A172 (cell line): ENCODE data around the gene GTF3C2. TPM values are rescaled to one million over a fixed set of nuclear protein-coding genes. Genes with fewer than 3 reads are reported as not detected.
"Not testable (repeated sequence)": the region's sequence is repeated elsewhere in the genome, so short reads cannot be mapped to it uniquely, and the experiment has no call there.

Source experiments
- DNase-seq: peaks from one replicate; pipeline ENCODE4 v3.0.0-alpha.2; 2015; ENCODE audit warnings: low spot score
- total RNA-seq: library from RNA; depleted of rRNA; stranded (reverse); fragments of >200 nt; shearing (Covaris generic); gene quantifications from 2 replicates; pipeline ENCODE4 v1.2.3, GENCODE V29; 2014

GTF3C2 gene
- total RNA-seq, 1 experiment from 2014 or later = 67.8 TPM

- DNase-seq = peak; percentile 55
Observed at GRCh38 chr2:27370816-27371620, 14.5 kb upstream of the GTF3C2 start.

- DNase-seq = peak; percentile 99
Observed at GRCh38 chr2:27370026-27370815, 13.7 kb upstream of the GTF3C2 start, which contains the start of the genes EIF2B4 and SNX17. EIF2B4 (minus strand) TSS chr2:27370338; CDS start chr2:27370314, 24 bp downstream. SNX17 (plus strand) TSS chr2:27370616; CDS start chr2:27370744, 128 bp downstream.

DNA sequence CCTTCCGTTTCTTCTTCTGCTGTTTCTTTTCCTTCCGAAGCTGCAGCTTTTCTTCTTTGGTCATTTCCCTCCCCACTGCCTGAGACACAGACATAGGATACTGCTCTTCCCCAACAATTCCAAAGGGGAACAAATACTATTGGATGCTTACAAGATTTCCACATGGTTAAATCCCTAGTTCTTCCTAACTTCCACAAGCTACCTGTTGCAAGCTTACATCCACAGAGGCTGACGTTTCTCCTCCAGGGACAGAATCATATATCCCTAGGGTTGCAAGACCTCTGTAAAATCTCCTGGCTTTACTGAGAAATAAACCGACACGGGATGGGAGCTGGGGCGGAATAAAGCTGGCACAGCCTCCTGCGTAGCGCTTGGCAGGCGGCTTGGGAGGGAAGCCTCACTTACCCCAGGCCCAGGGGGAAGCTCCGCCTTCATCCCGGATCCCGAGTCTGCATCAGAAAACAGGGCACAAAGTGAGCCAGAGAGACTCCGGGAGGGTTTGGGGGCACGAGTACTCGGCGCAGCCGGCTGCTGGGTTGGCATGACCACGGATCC, 13.0 kb upstream of the GTF3C2 start:
- peak; percentile 43 for DNase-seq

DNA sequence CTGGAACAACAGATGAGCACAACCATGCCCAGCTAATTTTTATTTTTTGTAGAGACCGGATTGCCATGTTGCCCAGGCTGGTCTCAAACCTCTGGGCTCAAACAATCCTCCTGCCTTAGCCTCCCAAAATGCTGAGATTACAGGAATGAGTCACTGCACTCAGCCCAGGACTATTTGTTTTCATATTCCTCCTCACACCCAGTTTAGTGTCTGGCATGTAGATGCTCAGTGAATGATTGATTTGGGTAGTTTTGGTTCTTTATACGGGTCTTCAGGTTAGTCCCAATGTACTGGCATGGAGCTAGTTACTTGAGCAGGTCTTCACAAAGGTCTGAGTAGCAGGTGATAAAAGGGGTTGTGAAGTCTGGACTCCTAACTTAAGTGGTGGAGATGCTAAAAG, 7.4 kb upstream of the GTF3C2 start:
- DNase-seq = no peak

DNA sequence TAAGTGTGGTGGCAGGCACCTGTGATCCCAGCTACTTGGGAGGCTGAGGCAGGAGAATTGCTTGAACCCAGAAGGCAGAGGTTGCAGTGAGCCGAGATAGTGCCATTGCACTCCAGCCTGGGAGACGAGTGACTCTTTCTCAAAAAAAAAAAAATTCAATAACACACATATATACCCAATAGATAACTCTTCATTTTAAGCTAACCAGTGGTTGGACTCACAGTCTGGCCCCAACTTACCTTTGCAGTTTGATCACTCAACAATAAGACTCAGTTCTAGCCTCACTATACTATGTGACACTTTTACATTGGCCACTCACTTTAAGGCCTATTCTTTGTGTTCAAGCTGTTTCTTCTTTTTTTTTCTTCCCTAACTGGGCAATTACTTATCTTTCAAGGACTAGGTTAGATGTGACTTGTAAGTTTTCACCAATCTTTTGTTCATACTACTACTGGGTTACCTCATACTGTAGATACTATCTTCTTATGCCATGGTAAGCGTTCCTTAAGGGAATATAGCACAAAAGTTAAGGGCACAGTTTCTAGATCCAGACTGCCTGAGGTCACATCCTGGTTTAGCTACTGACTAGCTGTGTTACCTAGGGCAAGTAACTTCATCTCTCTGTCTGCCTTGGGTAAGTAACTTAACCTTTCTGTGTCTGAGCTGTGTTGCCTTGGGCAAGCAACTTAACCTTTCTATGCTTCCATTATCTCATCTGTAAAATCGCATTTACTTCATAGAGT, 6.3 kb upstream of the GTF3C2 start:
- DNase-seq = no peak

DNA sequence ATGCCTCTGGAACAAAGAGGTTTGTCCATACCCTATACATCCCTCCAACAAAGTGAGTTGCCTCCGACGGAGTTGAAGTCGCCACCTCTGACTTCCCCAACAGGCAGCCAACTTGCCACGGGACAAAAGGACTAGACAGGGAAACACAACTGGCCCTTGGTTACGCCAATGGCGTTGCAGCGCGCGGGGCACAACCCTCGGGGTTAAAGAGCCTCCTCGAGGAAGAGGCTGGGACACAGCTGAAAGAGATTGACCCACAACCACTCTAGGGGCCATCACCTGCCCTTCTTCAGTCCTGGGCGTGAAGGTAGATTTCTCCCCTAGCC, 545 bp downstream of the GTF3C2 start:
- peak; percentile 66 for DNase-seq

- DNase-seq = no peak
Observed at GRCh38 chr2:27354597-27354927, 2.0 kb downstream of the GTF3C2 start.

DNA sequence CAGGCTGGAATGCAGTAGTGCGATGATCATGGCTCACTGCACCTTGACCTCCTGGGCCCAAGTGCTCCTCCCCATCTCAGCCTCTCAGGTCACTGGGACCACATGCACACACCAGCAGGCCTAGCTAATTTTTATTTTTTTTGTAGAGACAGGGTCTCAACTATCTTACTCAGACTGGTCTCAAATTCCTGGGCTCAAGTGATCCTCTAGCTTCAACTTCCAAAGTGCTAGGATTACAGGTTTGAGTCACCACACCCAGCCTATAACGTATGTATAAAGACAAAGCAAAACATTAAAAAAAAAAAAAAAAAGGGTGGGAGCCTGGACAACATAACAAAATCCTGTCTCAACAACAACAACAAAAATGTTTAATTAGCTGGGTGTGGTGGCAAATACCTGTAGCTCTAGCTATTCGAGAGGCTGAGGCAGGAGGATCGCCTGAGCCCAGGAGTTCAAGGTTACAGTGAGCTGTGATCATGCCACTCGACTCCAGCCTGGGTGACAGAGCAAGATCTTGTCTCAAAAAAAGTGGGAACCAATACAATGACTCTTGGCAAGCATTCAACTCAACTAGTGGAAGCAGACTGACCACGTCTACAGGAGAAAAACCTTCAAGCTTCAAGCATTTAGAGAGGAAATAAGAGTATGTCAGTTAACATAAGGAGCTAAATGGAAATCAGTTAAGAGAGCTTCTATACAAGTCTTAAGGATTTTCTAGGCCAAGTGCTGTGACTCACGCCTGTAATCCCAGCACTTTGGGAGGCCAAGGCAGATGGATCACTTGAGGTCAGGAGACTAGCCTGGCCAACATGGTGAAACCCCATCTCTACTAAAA, 2.6 kb downstream of the GTF3C2 start:
- DNase-seq = no peak

DNA sequence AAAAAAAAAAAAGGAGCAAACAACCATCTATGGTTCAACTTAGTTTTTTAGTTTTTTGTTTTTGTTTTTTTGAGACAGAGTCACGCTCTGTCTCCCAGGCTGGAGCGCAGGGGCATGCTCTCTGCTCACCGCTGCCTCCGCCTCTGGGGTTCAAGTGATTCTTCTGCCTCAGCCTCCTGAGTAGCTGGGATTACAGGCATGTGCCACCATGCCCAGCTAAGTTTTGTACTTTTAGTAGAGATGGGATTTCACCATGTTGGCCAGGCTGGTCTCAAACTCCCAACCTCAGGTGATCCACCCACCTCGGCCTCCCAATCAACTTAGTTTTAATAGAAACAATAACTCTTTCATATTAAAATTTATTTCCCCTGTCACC, 3.2 kb downstream of the GTF3C2 start:
- not testable (repeated sequence) for DNase-seq

DNA sequence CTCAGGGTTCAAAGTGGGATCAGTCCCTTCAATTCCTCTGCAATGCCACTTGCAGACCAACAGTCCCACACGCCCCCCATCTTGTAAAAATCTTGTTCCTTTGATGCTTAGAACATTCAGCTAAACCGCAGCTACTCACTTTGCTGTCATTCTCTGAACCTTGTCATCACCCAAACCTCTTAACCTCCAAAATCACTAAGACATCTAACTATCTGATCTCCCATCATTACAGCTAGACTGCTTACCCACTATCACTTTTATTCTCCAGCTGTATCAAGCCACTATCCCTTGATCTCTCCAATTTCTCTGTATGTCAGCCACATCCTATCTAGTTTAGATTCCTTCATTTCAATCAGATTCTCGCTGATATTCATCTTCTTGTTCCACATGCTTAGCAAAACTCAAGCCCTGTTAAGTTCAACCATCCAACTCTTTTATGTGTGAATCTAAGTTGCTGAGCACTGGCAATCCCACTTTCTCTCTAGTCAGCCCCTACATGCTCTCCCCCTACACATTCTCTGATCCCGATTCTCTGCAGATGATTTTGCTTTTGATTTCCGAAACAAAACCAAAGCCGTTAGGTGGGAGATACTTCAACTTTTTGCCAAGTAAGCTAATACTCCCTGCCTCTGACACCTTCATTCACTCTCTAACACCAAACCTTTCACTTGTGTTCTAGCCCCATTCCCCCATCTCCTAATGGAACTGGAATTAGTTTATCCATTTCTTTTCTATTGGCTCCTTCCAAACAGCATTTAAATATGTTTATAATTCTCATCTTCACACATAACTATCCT, 4.6 kb downstream of the GTF3C2 start:
- DNase-seq = no peak

DNA sequence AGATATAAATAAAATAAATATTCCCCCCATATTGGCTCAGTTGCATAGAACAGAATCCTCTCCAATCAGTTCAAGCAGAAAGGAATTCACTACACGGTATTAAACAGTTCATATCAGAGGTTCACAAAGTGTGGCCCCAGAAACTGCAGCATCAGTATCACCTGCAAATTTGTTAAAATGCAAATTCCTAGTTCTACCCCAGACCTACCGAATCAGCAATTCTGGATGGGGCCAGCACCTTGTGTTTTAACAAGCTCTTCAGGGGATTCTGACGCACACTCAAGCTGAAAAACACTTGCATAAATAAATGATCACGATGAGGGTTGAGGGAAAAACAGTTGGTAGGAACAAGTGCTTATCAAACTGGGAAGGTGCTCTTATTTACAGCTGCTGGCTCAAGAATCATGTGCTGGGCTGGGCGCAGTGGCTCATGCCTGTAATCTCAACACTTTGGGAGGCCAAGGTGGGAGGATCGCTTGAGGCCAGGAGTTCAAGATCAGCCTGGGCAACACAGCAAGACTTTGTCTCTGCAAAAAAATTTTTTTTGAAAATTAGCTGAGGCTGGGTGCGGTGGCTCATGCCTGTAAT, 6.4 kb downstream of the GTF3C2 start:
- DNase-seq = no peak

DNA sequence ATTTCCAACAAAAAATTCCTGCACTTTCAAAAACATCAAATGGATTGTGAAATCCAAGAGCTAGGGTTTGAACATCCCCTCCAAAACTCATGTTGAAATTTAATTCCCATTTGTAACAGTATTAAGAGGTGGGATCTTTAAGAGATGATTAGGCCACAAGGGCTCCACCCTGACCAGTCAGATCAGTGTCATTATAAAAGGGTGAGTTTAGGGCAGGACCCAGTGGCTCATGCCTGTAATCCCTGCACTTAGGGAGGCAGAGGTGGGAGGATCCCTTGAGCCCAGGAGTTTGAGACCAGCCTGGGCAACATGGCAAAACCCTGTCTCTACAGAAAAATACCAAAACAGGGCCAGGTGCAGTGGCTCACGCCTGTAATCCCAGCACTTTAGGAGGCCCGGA, 8.9 kb downstream of the GTF3C2 start:
- no peak for DNase-seq

- no peak for DNase-seq
Observed at GRCh38 chr2:27336173-27336572, 20.4 kb downstream of the GTF3C2 start.

DNA sequence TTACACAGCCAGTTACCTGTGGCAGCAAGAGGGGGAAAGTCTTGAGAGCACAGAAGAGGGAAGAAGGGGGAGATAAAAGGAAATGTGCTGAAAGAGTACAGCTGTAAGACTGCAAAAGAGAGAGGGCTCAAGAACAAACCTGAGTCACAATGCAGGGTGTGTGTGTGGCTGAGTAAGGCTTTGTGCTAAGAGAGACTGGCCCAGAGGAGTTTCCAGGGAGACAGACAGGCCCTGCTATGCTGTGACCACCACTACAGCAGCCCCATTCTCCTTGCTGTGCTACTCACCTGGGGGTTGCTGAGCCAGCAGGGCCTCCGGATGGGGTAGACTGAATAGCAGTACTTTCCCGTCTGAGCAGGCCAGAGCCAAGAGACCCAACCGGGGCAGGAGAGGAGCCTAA, 21.3 kb downstream of the GTF3C2 start:
- DNase-seq = no peak

DNA sequence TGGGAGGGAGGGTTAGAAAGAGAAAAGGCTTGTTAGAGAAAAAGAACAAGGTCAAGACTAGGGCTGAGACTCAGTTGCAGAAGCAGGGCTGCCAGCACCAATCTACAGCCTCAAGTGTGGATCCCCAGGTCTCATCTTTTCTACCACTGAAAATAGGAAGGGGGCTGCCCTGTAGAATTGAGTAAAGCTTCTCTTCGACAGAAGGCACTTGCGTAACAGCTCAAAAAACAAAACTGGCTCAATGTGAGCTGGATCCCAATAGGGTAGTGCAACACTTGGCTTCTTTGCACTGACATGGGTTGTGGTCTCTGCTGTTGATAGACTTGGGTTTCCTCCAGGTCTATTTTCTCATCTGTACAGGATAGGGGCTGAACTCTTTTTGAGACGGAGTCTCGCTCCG, 31.8 kb downstream of the GTF3C2 start:
- no peak for DNase-seq

- DNase-seq = peak; percentile 35
Observed at GRCh38 chr2:27323596-27324285, 32.8 kb downstream of the GTF3C2 start.

DNA sequence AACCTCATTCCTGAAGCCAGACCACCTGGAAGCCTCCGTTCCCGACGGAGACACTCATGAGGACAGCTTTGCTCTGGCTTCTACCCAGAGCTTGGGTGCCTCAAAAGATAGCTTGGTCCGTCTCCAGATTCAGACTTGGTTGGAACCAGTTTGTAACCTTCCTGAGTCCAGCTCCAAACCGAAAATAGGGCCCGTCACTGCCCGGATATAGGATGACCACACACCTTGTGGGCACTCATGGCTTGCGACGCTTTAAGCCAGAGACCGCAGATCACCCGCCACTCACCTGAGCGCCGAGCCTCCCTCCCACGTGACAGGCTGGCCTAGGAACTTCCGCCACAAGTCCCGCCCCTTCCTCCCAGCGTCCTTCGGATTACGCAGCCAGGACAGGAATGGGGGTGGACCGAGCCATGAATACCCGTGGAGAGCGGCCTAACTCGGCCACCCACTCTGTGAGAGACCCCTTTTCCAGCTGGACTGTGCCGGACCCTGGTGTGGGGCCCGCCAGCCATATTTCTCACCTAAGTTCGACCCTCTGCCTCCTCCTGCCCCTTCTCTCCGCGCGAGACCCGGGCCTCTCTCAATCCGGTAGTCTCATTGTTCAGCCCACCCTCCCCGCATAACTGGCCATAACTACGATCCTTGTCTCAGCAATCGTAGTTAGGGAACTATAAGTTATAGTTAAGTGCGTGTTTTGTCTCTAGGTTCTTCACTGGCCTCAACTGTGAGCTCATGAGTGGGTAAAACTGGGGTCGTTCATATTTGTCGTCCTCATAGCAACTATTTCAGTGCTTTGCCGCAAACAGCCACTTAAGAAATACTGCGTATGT, 33.6 kb downstream of the GTF3C2 start, which contains the start of gene MPV17:
TSS of gene MPV17 (minus strand) at position 332 of the 830 bp plus-strand sequence. CDS start 580 bp downstream, outside the sequence.
- peak; percentile 90 for DNase-seq

DNA sequence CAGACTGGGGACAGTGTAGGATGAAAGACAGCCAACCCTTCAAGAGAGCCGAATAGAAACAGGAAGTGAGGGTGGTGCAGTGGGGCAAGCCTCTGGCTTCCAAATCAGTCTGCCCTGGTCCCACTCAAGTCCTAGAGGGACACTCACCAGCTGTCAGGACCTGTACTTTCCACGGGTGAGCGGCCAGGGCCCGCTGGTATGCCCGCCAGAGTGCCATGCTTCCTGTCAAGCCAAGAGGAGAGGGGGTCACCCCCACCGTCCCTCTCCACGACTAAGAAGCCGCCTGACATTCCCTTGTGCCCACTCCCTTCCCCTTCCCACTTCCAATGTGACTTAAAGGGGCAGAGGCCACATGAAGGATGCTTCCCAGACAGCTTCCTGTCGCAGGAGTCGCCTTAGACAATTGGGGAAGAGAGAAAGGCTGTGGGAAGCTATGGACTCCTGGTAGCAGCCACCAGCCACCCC, 34.2 kb downstream of the GTF3C2 start:
- DNase-seq = peak; percentile 40
